ENCODE measurements around the gene GPR176.

The GPR176 gene

DNA sequence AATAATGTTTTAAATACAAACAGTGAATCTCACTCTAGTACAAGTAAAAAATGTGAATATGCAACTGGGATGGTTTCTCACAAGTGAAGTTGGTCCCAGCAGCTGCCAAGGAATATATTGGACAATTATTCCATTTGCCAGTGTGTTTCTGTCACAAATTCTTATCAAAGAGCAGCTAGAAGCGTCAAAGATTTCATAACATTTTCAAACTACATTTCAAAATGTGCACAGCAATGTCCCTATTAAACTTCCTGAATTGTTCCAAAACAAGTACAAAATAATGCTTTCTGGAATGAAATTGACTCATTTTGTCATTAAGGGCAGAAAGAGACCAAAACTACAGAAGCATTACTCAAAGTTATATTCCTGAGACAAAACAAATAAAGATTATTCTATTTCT, 38.3 kb downstream of the GPR176 start:
- Histone ChIP-seq H3K36me3 (ENCODE audit: control insufficient read depth, insufficient read depth, low read length) (no peaks in the 10 kb centered on the region), H3K9me3 (ENCODE audit: control insufficient read depth, low read length) (no peaks in the 10 kb centered on the region), H3K27ac (ENCODE audit: insufficient read depth, low read depth, low read length, poor library complexity, severe bottlenecking) (no peak overlapping the region), H3K4me1 (ENCODE audit: control insufficient read depth, insufficient read depth, low read length) (no peaks in the 10 kb centered on the region), H3K27me3 (ENCODE audit: control insufficient read depth, insufficient read depth, low read length, poor library complexity, severe bottlenecking) (no peaks in the 10 kb centered on the region), H3K4me3 (ENCODE audit: insufficient read depth, low read depth, low read length) (no peak overlapping the region)
- whole genome bisulfite sequencing, 2 experiments, result 91 to 97% methylated on average over 1 of the region's 1 CpG

DNA sequence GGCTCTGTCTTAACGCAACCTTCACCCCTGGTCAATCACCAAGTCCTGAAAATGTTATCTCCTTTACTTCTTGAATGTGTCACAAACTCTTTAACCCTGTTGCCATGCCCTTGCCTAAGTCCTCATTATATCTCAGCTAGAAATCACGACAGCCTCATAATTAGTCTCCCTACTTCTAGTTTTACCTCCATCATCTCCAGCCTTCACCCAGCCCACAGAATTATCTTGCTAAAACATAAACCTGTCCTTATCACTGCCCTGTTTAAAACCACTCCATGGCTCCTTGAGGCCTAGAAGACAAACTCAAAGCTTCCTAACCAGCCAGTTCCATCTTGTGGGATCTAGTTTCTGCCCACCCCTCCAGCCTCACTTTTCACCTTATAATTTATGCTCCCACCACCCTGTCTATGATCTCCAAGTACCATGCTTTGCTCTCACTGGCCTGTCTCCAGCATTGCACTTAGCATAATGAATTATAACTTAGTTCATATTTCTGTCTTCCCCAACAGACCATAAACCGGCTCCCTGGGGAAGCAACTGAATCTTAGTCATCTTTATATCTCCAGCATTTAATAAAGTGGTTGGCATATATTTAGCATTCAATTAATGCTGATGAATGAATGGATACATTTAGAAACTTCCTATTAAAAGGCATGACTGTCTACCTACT, 39.2 kb downstream of the GPR176 start:
- Histone ChIP-seq H3K4me3 (ENCODE audit: insufficient read depth, low read depth, low read length) (no peak overlapping the region), H3K4me1 (ENCODE audit: control insufficient read depth, insufficient read depth, low read length) (no peaks in the 10 kb centered on the region), H3K27ac (ENCODE audit: insufficient read depth, low read depth, low read length, poor library complexity, severe bottlenecking) (no peak overlapping the region), H3K27me3 (ENCODE audit: control insufficient read depth, insufficient read depth, low read length, poor library complexity, severe bottlenecking) (no peaks in the 10 kb centered on the region), H3K36me3 (ENCODE audit: control insufficient read depth, insufficient read depth, low read length) (no peaks in the 10 kb centered on the region), H3K9me3 (ENCODE audit: control insufficient read depth, low read length) (no peaks in the 10 kb centered on the region)
- 93 to 95% methylated on average over 3 of the region's 3 CpGs for WGBS, 2 experiments

DNA sequence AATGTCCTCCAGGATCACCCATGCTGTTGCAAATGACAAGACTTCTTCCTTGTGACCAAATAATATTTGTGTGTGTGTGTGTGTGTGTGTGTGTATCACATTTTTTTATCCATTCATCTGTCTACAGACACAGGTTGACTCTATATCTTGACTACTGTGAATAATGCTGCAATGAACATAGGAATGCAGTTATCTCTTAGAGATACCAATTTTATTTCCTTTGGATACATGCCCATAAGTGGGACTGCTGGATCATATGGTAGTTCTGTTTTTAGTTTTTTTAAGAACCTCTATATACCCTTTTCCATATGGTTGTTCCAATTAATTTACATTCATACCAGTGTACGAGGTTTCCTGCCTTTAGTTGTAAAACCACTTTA, 41.7 kb downstream of the GPR176 start:
- WGBS, 2 experiments, result no CpG with 5 or more reads among the region's 1 CpG
- Histone ChIP-seq H3K27ac (ENCODE audit: insufficient read depth, low read depth, low read length, poor library complexity, severe bottlenecking) (no peak overlapping the region), H3K9me3 (ENCODE audit: control insufficient read depth, low read length) (no peaks in the 10 kb centered on the region), H3K4me1 (ENCODE audit: control insufficient read depth, insufficient read depth, low read length) (no peaks in the 10 kb centered on the region), H3K27me3 (ENCODE audit: control insufficient read depth, insufficient read depth, low read length, poor library complexity, severe bottlenecking) (no peaks in the 10 kb centered on the region), H3K4me3 (ENCODE audit: insufficient read depth, low read depth, low read length) (no peak overlapping the region), H3K36me3 (ENCODE audit: control insufficient read depth, insufficient read depth, low read length) (no peaks in the 10 kb centered on the region)

DNA sequence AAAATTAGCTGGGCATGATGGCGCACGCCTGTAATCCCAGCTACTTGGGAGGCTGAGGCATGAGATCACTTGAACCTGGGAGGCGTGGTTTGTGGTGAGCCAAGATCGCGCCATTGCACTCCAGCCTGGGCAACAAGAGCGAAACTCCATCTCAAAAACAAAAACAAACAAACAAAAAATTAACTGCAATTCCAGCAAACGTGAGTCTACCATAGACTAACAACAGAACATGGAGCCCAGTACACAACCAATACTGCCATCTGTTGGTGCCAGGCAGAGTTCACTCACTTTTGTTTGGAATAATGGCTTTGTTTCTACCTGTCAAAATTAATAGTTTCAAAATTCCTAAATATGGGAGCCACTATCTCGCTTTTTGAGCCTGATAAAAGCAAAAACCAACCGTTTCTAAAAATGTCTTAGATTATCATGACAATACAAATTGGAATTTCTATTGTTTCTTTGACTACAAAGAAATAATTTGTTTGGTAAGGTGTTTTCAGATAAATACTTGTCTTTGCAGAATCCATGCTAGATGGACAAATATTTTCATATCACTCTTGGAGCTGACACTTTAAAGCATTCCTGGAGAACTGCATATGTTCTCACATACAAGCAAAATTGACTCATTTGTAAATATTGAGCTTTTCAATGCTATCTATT, 45.0 kb downstream of the GPR176 start:
- Histone ChIP-seq H3K4me3 (ENCODE audit: insufficient read depth, low read depth, low read length) (no peak overlapping the region), H3K36me3 (ENCODE audit: control insufficient read depth, insufficient read depth, low read length) (no peaks in the 10 kb centered on the region), H3K27me3 (ENCODE audit: control insufficient read depth, insufficient read depth, low read length, poor library complexity, severe bottlenecking) (no peaks in the 10 kb centered on the region), H3K9me3 (ENCODE audit: control insufficient read depth, low read length) (no peaks in the 10 kb centered on the region), H3K4me1 (ENCODE audit: control insufficient read depth, insufficient read depth, low read length) (peaks cover 2% of the 10 kb centered on the region), H3K27ac (ENCODE audit: insufficient read depth, low read depth, low read length, poor library complexity, severe bottlenecking) (no peak overlapping the region)
- 76 to 86% methylated on average over 9 of the region's 9 CpGs for WGBS, 2 experiments

DNA sequence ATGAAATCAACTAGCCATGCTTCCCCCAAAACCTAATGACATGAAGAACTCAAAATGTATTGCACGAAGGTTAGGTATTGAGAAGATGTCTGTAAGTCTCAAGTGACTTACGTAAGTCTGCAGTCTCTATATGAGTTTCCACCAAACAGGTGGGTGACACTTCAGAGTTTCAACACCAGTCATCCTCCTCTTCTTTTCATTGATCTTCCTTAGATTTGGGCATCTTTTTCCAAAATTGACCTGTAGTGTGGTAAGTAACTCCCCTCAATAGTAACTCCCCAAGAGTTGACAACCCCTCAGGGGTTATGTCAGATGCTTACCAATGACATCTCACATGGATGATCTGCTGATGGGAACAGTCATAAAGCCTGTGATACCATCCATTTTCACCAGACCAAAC, 46.1 kb downstream of the GPR176 start:
- 97 to 98% methylated on average over 2 of the region's 2 CpGs for WGBS, 2 experiments
- H3K27ac ChIP-seq (ENCODE audit: insufficient read depth, low read depth, low read length, poor library complexity, severe bottlenecking), result no peak overlapping the region
- peaks cover 4% of the 10 kb centered on the region for H3K4me1 ChIP-seq (ENCODE audit: control insufficient read depth, insufficient read depth, low read length)
- H3K4me3 ChIP-seq (ENCODE audit: insufficient read depth, low read depth, low read length), result no peak overlapping the region
- no peaks in the 10 kb centered on the region for H3K36me3 ChIP-seq (ENCODE audit: control insufficient read depth, insufficient read depth, low read length)
- no peaks in the 10 kb centered on the region for H3K27me3 ChIP-seq (ENCODE audit: control insufficient read depth, insufficient read depth, low read length, poor library complexity, severe bottlenecking)
- no peaks in the 10 kb centered on the region for H3K9me3 ChIP-seq (ENCODE audit: control insufficient read depth, low read length)

DNA sequence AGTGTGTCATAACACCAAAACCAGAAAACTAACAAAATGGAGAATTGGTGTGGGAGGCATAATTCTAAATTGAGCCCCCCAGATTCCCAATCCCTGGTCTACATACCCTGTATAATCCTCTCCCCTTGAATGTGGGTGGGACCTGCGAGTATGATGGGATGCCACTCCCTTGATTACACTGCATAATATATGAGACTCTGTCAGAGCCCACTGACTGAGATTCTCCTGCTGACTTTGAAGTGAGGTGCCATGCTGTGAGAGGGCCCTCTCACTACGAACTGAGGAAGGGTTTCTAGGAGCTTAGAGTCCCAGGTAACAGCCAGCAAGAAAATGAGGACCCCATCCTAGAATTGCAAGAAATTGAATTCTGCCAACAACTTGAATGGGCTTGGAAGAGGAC, 49.5 kb downstream of the GPR176 start:
- H3K9me3 ChIP-seq (ENCODE audit: control insufficient read depth, low read length), result no peaks in the 10 kb centered on the region
- WGBS, 2 experiments, result 68% methylated on average over 2 of the region's 2 CpGs
- H3K27me3 ChIP-seq (ENCODE audit: control insufficient read depth, insufficient read depth, low read length, poor library complexity, severe bottlenecking), result no peaks in the 10 kb centered on the region
- no peak overlapping the region for H3K4me3 ChIP-seq (ENCODE audit: insufficient read depth, low read depth, low read length)
- H3K27ac ChIP-seq (ENCODE audit: insufficient read depth, low read depth, low read length, poor library complexity, severe bottlenecking), result no peak overlapping the region
- H3K4me1 ChIP-seq (ENCODE audit: control insufficient read depth, insufficient read depth, low read length), result peaks cover 4% of the 10 kb centered on the region
- H3K36me3 ChIP-seq (ENCODE audit: control insufficient read depth, insufficient read depth, low read length), result no peaks in the 10 kb centered on the region

DNA sequence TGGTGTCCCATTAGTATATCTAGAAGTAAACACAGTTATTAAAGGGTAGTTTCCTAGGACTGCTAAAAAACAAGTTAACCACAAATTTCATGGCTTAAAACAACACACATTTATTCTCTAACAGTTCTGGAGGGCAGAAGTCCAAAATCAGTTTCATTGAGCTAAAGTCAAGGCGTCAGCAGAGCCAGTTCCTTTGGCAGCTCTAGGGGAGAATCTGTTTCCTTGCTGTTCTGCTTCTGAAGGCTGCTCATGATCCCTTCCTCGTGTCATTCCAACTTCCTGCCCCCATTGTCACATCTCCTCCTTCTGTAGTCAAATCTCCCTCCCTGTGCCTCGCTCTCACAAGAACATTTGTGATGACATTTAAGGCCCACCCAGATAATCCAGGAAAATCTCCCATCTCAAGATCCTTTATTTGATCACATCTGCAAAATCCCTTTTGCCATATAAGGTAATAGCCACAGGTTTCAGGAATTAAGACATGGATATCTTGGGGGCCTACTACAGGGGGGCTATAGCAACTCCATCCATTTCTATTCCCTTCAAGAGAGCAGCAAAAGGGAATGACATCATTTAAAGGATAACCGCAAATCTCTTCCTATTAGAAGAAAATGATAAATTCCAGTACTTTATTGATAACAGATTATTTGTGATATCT, 50.1 kb downstream of the GPR176 start:
- Histone ChIP-seq H3K4me3 (ENCODE audit: insufficient read depth, low read depth, low read length) (no peak overlapping the region), H3K36me3 (ENCODE audit: control insufficient read depth, insufficient read depth, low read length) (no peaks in the 10 kb centered on the region), H3K27me3 (ENCODE audit: control insufficient read depth, insufficient read depth, low read length, poor library complexity, severe bottlenecking) (no peaks in the 10 kb centered on the region), H3K4me1 (ENCODE audit: control insufficient read depth, insufficient read depth, low read length) (peaks cover 4% of the 10 kb centered on the region), H3K27ac (ENCODE audit: insufficient read depth, low read depth, low read length, poor library complexity, severe bottlenecking) (no peak overlapping the region), H3K9me3 (ENCODE audit: control insufficient read depth, low read length) (no peaks in the 10 kb centered on the region)
- WGBS, 2 experiments, result 75 to 76% methylated on average over 3 to 4 of the region's 4 CpGs

DNA sequence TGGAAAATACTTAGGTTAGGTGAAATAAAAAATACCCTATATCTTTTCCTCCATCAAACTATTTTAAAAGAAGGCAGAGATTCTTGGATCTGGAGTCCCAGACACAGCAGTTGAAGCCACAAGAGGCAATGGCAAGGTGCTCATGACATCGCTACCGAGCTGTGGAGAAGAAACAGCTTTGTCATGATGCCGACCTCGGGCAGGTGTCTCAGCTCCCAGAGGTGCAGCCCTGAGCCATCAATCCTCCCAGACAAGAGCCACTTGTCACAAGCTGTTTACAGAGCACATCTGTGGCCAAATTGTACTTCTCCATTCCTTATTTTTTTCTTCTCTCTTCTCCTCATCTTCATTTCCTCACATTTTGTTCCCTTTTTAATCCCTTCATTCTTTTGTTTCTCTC, 50.8 kb downstream of the GPR176 start:
- H3K36me3 ChIP-seq (ENCODE audit: control insufficient read depth, insufficient read depth, low read length), result no peaks in the 10 kb centered on the region
- 86 to 88% methylated on average over 4 of the region's 4 CpGs for WGBS, 2 experiments

DNA sequence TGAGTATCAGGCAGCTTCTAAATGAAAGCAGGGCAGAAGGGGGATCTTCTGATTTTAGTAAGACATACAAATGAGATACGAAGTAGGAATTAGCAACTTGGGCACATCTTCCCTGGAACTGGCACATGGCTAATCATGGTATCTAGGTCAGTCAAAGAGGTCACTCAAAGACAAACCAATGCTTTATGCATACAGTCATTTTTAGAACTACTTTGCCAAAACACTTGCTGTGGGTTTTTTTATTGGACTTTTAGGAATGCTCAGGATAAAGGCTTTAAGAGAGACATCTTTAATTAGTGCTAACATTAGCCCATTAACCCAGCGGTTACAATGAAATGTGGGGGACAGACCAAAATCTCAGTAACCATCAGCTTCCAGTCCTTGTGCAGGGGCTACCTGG, 51.7 kb downstream of the GPR176 start:
- H3K4me3 ChIP-seq (ENCODE audit: insufficient read depth, low read depth, low read length), result no peak overlapping the region
- no peaks in the 10 kb centered on the region for H3K9me3 ChIP-seq (ENCODE audit: control insufficient read depth, low read length)
- no peaks in the 10 kb centered on the region for H3K27me3 ChIP-seq (ENCODE audit: control insufficient read depth, insufficient read depth, low read length, poor library complexity, severe bottlenecking)
- H3K4me1 ChIP-seq (ENCODE audit: control insufficient read depth, insufficient read depth, low read length), result peaks cover 4% of the 10 kb centered on the region
- no peak overlapping the region for H3K27ac ChIP-seq (ENCODE audit: insufficient read depth, low read depth, low read length, poor library complexity, severe bottlenecking)
- H3K36me3 ChIP-seq (ENCODE audit: control insufficient read depth, insufficient read depth, low read length), result no peaks in the 10 kb centered on the region
- WGBS, 2 experiments, result 94 to 100% methylated on average over 2 of the region's 2 CpGs

More for the DNA sequence above, 50.8 kb downstream of the GPR176 start:
- Histone ChIP-seq H3K27me3 (ENCODE audit: control insufficient read depth, insufficient read depth, low read length, poor library complexity, severe bottlenecking) (no peaks in the 10 kb centered on the region), H3K4me3 (ENCODE audit: insufficient read depth, low read depth, low read length) (no peak overlapping the region), H3K4me1 (ENCODE audit: control insufficient read depth, insufficient read depth, low read length) (peaks cover 4% of the 10 kb centered on the region), H3K9me3 (ENCODE audit: control insufficient read depth, low read length) (no peaks in the 10 kb centered on the region), H3K27ac (ENCODE audit: insufficient read depth, low read depth, low read length, poor library complexity, severe bottlenecking) (no peak overlapping the region)

DNA sequence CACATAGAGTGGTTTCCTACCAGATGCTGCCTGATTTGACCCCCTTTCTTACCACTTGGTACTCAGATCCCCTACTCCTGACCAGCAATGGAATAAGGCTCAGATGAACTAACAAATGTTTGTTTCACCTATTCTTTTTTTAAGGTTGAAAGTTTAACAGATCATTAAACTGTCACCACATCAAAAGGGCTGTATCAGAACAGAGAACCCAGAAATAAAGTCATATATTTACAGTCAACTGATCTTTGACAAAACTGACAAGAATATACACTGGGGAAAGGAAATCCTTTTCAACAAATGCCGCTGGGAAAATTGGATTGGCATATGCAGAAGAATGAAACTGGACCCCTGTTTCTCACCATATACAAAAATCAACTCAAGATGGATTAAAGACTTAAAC, 56.0 kb downstream of the GPR176 start:
- Histone ChIP-seq H3K4me3 (ENCODE audit: insufficient read depth, low read depth, low read length) (no peak overlapping the region), H3K9me3 (ENCODE audit: control insufficient read depth, low read length) (no peaks in the 10 kb centered on the region), H3K4me1 (ENCODE audit: control insufficient read depth, insufficient read depth, low read length) (no peaks in the 10 kb centered on the region), H3K36me3 (ENCODE audit: control insufficient read depth, insufficient read depth, low read length) (no peaks in the 10 kb centered on the region), H3K27ac (ENCODE audit: insufficient read depth, low read depth, low read length, poor library complexity, severe bottlenecking) (no peak overlapping the region), H3K27me3 (ENCODE audit: control insufficient read depth, insufficient read depth, low read length, poor library complexity, severe bottlenecking) (no peaks in the 10 kb centered on the region)
- 100% methylated on average over 1 of the region's 1 CpG for WGBS, 2 experiments
